SK-N-DZ (cell line): ENCODE results near the gene NHLRC2.

Experiments
- DNase-seq: peaks from one replicate; pipeline ENCODE4 v3.0.0-alpha.2; 2015; ENCODE audit warnings: low spot score

The NHLRC2 gene

GRCh38 chr10:113907166-113907565, 52.7 kb downstream of the NHLRC2 start:
- DNase-seq = no peak

DNA sequence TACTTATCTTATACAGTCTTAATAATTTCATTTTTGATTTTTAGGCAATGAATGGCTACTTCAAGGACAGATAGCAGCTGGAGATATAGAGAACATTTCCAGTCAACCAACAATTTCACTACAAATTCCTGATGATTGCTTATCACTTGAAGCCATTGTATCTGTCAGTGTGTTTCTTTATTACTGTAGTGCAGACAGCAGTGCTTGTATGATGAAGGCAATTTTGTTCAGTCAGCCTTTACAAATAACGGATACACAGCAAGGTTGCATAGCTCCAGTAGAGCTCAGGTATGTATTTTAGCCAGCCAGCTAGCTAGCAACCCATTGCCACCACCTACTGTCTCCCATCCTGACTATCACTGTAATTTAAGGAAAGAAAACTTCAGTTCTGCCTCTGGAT, 53.8 kb downstream of the NHLRC2 start:
- DNase-seq = no peak

DNA sequence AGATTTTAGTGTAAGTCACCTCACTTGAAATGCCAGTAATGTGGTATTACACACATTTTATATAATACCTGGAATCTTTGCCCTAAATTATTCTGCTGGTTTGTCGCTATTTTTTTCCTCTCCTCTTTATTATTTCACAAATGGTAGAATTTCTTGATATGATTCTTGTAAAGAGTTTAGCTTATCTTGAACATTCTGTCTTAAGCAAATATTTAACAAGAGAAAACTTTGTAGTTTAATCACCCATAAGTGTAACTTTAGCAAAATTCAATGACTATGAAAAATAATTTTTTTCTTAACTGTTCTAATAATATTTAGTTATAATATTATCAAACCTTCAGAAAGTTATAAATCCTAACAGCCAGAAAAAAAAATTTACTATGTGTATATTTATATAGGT, 56.7 kb downstream of the NHLRC2 start:
- DNase-seq = no peak

DNA sequence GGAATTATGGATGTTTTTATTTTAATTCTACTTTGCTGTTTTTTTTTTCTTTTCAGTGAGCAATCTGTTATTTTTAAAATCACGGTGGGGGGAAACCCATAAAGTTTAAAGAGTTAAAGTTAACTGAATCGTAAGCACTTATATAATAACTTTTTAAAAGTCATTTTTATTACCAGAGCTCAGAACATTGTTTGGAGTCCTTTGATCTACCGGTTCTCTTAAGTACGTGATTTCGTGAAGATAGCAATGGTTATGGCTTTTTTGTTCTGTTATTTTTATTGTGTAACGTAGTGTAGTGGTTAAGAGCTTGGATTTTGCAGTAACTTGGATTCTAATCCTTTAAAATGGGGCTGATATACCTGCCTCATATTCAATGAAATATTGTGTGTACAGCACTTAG, 57.4 kb downstream of the NHLRC2 start:
- no peak for DNase-seq

- DNase-seq = no peak
Observed at GRCh38 chr10:113912582-113912981, 58.1 kb downstream of the NHLRC2 start.

DNA sequence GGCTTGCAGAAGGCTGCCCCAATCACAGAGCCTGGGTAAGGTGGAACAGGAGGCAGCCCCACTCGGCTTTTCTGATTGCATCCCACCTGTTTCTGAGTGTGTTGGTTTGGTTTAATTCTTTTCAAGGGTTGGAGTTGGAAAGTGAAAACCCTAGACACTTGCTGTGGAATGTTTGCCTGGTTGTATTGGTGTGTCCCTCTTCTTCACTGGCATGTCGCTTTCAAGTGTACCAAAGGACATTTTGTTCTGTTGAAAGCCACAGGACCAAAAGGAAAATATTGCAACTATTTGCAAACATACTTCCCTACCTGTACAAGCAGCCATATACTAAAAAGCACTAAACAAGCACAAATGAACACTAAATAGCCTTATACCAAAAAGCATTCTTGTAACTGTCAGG, 60.5 kb downstream of the NHLRC2 start:
- DNase-seq = no peak

DNA sequence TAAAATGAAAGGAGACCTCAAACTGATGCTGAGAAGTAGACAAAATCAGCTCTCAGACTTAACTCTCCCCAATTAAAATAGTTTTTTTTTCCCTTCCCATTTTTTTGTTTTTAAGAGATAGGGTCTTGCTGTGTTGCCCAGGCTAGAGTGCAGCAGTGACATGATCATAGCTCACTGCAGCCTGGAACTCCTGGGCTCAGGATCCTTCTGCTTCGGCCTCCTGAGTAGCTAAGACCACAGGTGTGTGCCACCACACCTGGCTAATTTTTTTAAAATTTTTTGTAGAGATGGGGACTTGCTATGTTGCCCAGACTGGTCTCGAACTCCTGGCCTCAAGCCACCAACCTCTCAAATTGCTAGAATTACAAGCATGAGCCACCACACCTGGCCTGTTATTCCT, 61.1 kb downstream of the NHLRC2 start:
- no peak for DNase-seq

GRCh38 chr10:113916053-113916452, 61.6 kb downstream of the NHLRC2 start:
- no peak for DNase-seq

- DNase-seq = no peak
Observed at GRCh38 chr10:113917636-113918035, 63.2 kb downstream of the NHLRC2 start.

GRCh38 chr10:113920114-113920513, 65.7 kb downstream of the NHLRC2 start:
- DNase-seq = no peak

GRCh38 chr10:113920875-113921274, 66.4 kb downstream of the NHLRC2 start:
- peak; percentile 33 for DNase-seq

DNA sequence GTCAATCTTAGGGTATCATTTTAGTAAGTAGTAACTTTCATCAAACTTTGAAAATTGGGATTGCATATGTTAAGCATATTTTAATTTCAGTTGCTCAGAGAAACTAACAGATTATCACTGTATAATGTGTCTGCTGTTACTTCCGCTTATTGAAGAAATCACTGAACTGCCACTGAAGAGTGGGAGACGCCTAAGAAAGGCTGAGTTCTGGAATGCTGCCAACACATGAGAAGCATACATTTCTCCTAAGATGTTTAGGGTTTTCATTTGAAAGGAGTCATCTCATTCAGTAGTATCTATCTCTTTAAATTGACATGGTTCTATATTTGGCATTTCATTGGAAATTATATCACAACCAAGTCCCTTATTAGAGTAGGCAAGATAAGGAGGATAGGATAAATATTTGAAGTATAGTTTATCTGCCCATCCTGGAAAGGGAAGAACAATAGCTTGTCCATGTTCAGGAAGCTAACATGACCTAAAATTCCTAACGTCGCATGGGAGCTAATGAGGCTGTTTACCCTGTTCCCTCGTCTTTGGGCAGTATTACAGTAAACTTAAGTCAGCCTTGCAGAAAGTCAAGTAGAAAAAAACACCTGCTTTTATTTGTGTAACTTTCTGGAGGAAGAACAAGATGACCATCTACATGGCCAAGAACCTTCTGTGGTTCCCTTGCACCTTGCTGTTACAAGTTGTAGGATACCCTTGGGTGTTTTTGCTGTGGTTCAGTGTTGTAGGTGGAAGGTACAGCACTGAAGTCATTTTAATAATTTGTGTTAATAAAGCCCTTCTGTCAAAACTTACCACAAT, 67.3 kb downstream of the NHLRC2 start:
- DNase-seq = no peak

DNA sequence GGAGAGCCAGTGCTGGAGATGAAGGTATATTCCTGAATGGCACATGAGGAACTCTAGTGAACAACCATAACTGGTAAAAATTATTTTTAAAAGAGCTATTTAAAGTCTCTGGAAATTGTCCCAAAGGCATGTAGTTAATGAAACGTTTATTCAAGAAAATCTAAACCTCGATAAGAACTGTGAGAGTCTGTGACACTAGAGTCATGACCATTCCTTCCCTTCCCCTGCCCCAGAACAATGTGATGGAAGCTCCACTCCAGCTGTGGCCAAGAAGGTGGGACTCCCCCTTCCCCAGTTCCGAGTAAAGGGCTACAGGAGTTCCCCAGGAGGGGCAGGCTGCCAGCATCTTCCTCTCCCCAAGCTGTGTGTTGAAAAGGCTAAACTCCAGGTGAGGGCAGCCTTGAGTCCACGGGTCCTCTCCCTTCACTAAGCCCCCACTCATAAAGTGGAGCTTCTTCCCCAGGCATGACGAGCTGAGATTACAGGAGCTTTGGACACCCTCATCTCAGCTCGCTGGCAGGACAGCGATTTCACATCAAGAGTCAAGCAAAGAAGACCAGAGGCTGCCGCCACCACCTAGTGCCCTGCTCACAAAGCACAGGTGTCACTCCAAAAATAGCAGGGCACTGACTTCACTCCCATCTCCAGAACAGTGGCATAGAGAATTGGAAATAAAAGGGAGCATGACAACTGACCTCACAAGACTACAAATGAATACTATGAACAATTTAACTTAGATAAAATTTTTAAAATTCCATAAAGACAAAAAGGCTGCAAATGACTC, 68.5 kb downstream of the NHLRC2 start:
- no peak for DNase-seq

GRCh38 chr10:113924186-113924585, 69.7 kb downstream of the NHLRC2 start:
- no peak for DNase-seq

DNA sequence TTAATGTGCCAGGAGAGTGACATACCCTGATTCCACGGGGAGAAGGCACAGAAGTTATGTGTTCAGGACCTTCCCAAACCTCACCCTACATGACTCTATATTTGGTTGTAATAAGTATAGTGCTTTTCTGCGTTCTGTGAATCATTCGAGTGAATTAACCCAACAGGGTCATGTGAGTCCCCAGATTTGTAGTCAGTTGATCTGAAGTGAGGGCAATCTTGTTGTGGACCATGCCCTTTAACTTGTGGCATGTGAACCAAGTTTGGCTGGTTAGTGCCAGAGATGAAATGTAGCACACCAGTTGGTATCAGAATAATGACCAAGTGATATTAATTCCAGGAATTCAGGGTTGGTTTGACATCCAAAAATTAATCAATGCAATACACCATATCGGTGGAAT, 70.2 kb downstream of the NHLRC2 start:
- DNase-seq = no peak

DNA sequence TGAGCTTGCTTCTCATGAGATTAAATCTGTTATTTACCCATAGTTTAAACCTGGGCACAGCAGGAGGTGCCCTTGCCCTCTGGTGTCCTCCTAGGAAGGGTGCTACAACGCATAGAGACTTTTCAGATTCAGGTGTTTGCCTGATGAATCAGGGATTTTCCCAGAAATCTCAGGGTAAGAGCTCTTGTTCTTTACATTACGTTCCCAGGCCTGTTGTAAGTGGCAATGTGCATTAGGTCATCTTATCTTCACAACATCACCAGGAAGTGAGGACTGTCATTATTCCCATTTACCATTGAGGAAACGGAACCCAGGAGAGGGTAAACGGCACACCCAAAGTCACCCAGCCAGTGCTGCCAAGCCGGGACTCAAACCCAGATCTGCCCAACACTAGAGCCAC, 73.0 kb downstream of the NHLRC2 start:
- no peak for DNase-seq

DNA sequence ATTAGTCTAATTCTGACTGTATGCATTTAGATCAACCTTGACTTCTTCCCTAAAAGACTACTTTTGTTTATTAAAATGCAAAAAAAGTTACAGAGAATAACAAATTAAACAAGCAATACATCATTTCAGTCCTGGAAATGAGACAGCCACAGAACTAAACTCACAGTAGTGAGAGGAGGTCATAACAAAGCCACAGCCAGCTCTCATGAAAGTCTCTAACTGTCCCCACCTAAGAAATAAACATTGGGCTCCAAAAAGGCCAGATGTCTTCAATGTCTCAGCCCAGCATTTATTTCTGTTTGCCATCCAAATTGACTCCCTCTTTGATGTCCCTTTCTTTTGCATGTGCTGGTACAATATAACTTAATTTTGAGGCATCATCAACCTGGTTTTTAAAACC, 74.4 kb downstream of the NHLRC2 start:
- DNase-seq = no peak

DNA sequence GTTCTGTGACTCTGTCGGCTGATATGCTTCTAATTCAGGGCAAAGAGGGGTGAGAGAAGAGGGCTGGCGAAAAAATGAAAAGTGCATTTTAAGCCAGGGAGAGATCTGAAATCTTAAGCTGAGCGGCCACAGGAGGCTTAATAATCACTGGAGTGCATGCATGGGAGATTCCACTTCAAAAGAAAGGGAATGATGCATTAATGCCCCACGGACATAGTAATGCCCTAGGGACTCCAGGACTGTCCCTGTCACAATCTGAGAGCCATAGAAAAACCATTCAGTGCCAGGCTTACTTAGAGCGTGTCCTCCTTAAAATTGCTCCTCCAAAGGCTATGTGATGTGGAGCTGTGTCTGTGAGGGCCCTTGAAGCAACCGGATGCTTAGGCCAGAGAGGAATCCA, 75.1 kb downstream of the NHLRC2 start:
- no peak for DNase-seq

DNA sequence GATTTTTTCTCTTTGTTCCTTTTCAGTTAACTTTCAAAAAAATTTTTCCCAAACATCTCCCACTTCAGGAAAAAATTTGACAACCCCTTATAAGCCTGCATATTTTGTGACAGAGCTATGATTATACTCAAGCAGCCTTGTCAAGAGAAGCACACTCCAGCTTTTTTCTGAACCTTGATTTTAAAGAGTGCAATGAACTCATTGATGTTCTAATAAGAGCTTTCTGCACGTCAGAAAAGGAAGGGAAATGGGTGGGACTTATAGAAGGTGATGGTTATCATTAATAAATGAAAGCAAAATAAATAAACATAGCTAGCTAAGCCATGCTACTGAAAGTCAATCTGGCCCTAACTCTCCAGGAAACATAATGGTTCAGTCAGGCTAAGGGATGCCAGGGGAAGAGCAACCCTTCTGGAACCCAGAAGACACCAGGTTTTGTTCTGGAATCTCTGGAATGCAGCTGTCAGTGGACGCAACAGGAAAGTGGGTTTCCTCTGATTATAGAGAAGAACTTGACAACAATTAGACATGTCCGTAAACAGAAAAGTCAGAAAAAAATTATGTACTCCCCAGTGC, 76.1 kb downstream of the NHLRC2 start:
- DNase-seq = no peak

- DNase-seq = no peak
Observed at GRCh38 chr10:113932854-113933253, 78.4 kb downstream of the NHLRC2 start.

DNA sequence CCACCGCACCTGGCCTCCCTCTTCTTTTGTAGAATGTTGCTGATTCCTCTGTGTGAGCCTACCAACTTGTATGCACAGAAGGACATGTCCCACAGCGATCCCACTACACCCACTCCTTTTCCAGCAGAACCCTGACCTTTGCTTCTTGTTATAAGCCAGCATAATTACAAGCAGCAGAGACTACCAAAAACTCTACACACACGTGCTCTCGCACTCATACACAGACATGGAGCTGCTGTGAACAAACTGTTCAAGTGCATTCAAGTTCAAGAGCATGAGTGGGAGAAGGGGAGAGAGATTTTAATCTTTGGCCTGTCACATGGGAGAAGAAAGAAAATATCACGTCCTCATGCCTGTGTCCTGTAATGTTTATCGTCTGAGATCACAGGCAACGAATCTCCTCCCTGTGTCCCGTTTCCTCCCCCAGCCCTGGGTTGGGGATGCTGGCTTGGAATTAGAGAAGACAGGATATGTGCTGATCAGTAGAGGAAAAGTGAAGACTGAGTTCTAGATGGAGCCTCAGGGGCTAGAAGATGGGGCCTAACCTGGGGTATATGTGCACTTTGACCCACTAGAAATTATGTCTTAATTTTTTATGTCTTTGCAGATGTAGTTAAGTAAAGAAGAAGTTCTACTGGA, 79.6 kb downstream of the NHLRC2 start:
- DNase-seq = no peak

- no peak for DNase-seq
Observed at GRCh38 chr10:113937258-113937657, 82.8 kb downstream of the NHLRC2 start.
